Measurements from ENCODE around the gene DHRS12.

DNA sequence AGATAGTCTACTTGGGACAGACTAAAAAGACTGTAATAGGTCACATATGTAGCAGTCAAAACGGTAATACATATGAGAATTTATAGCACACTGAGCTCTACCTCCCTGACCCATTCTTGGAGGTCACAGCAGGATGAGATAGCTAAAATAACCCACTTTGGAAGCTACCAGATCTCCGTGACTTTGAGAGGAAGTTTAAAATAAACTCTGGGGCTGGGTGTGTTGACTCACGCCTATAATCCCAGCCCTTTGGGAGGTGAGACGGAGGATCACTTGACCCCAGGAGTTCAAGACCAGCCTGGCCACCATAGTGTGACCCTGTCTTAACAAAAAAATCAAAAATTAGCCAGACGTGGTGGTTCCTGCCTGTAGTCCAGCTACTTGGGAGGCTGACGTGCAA, 45.3 kb downstream of the DHRS12 start:
- TF ChIP-seq, protein P1, sequence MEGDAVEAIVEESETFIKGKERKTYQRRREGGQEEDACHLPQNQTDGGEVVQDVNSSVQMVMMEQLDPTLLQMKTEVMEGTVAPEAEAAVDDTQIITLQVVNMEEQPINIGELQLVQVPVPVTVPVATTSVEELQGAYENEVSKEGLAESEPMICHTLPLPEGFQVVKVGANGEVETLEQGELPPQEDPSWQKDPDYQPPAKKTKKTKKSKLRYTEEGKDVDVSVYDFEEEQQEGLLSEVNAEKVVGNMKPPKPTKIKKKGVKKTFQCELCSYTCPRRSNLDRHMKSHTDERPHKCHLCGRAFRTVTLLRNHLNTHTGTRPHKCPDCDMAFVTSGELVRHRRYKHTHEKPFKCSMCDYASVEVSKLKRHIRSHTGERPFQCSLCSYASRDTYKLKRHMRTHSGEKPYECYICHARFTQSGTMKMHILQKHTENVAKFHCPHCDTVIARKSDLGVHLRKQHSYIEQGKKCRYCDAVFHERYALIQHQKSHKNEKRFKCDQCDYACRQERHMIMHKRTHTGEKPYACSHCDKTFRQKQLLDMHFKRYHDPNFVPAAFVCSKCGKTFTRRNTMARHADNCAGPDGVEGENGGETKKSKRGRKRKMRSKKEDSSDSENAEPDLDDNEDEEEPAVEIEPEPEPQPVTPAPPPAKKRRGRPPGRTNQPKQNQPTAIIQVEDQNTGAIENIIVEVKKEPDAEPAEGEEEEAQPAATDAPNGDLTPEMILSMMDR (IDR thresholded peaks at IDR 0.05; ENCODE audit: borderline replicate concordance, extremely low read depth, low read length, poor library complexity, severe bottlenecking), result no peak
- TF ChIP-seq EZH2 (IDR thresholded peaks at IDR 0.05; ENCODE audit: borderline replicate concordance, low read depth, low read length, severe bottlenecking), result no peak

Data from DND-41 (cell line).